Superior temporal gyrus (tissue), 1 donor: ENCODE results near the gene C16orf95.
"Not testable (repeated sequence)": the region's sequence is repeated elsewhere in the genome, so short reads cannot be mapped to it uniquely, and the experiment has no call there.

Source experiments
- DNase-seq: peaks from one replicate; pipeline ENCODE4 v3.0.0-alpha.2; 2016; ENCODE audit errors: extremely low spot score

The C16orf95 gene

DNA sequence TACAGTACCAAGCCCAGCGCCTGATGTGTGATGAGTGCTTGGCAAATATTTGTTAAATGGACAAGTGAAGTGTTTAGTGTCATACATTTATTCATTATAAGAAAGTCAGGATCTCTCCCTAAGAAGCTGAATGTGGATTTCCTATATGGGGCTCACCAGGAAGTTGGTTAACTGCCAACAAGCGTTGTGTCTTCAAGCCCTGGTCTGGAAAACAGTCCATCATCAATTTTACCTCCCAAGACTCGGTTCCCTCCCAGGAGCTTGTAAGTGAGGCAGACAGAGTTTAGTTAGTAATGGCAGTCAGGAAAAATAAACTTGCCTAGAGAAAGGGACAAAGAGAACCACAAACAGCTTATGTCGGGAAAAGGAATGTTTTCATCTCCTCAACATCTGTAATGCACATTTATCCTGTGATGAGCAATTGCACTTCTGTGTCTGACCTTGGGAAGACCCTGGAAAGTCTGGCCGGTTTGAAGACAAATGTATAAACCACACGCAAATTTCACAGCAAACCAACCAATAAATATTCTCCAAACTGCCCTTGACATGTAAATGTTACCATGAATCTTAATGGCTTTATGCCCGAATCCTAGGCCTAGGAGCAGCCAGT lies 28.3 kb downstream of the C16orf95 start:
- DNase-seq: no peak

DNA sequence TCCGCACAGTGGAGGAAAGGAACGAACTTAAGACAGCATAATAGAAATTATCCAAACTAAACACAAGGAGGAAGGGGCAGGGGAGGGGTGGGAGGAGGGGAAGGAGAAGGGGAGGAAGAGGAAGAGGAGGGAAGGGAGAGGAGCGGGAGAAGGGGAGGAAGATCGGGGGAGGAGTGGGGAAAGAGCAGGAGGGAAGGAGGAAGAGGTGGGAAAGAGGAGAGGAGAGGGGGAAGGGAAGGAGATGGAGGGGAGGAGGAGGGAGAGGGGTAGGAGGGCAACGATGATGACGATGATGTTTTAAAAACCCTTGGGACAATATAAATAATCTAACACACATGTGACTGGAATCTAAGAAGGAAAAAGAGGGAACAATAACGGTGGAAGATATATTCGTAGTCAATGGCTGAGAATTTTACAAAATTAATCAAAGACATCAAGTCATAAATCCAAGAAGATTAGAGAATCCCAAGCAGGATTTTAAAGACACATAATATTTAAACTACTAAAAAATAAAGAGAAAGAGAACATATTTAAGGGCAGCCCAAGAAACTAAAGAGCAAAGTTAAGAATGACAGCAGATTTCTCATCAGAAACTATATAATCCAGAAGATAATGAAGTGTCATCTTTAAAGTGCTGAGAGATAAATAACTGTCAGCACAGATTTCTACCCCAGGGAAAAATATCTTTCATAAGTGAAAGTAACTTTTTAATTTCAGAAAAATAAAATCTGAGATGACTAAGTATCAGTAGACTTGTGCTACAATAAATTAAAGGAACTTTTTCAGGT lies 30.2 kb downstream of the C16orf95 start:
- DNase-seq: no peak

DNA sequence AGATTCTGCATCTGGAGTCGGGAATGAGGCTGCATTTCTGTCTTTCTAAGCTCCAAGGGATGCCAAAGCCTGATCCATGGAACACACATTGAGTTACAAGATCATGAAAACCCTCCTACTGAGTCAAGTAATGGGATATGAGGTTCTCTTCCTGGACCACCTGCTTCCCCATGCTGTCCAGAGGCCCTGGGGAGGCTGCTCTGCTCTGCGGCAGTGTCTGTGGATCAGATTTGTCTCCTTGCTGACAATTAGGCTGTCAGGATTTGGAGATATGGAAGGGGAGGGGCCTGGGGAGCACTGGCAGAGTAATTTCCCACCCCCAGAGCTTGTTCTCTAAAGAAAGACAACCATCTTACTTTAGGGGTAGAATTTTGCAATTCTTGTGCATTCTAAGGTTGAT lies 33.0 kb downstream of the C16orf95 start:
- no peak for DNase-seq

DNA sequence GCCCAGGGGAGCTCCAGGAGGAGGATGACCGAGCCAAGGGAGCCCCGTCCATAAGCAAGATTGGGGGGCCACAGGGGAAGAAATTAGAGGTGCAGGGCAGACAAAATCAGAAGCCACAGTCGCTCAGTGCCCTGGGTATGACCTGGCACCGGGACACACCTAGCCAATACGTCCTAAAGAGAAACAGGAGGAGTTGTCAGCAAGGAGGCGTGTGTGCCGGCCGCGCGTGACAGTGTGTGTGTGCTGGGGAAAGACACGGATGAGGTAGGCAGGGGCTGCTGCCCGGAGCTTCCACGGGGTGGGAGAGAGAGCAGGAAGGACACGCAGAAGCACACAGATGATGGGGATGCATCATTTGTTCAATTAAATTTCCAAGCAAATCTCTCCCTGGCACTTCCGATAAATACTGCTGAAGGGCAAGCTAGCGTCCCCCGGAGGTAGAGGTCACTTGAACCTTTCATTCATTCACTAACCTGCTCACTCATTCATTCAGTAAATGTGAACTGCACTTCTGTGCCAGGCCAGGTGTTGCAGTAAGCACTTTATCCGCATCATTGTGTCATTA lies 38.0 kb downstream of the C16orf95 start:
- DNase-seq: no peak

DNA sequence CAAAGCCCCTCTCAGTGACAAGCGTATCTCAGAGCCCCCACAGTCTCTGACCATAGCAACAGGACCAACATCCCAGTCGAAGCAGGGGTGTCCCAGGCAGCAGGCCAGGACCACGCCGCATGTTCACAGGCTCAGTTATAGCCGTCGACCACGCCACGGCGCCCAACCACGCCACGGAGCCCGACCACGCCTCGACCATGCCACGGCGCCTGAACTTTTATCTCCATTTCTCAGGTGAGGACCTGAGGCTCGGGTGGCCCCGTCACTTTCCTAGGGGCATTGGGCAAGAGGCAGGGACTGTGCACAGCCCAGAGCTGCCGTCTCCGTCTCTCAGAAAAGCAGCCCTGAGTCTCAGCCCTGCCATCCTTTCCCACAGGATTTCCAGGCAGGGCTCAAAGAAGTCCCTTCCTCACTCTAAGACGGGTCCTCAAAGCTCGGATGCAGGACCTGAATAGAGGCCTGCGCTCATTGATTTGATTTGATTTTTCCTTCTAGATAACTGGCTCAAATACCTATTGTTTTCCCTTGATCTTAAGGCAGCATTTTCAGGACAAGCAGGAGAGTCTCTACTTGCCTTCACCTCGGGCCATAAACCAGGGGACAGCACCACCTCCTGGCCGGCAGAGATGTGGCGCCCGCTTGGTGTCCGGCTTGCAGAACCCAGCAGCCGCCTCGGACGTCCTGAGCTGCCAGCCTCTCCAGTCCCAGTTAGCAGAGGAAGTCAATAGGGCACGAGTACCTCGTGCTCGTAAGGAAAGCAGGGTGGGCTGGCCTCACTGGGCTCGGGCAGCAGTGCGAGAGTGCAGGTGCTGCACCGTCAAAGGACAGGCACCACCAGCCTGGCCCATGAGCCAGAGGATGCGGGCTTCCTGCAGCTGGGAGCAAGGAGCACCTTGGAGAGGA lies 38.8 kb downstream of the C16orf95 start:
- peak; percentile 74 for DNase-seq

DNA sequence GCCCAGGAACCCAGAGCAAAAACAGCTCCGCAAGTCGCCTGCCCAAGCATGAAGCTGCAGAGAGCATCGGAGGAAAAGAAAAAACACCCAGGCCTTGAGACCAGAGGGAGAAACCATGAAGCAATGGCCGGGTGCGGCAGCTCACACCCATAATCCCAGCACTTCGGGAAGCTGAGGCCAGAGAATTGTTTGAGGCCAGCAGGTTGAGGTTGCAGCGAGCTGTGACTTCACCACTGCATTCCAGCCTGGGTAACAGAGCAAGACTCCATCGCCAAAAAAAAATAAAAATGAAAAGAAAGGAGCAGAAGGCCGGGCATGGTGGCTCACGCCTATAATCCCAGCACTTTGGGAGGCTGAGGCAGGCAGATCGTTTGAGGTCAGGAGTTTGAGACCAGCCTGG lies 40.3 kb downstream of the C16orf95 start:
- no peak for DNase-seq

DNA sequence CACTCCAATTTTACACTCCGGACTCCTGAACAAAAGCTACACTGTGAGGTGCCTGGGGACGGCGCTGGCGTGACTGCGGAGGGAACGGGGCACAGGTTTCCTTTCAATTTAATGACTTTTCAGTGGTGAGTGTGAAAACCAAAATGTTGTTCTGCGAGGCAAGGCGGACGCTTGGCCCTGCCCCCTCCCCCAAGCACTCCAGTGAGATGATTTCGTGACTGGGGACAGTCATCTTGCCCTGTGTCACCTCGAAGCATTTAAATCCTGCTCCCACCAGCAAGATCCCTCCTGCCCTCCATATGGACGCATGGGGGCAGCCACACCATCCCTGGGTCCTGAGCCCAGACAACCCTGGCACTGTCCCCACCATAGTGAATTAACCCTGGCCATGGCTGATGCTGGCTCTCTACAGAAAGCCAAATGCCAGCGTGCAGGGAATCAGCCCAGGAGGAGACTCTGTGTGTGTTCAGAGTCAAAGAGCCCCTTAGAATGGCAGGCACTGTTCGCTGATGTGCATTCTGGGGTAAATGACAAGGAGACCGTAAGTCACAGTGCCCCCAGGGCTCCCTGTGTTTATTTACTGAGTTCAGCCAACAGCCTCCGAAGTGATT lies 41.0 kb downstream of the C16orf95 start:
- no peak for DNase-seq

DNA sequence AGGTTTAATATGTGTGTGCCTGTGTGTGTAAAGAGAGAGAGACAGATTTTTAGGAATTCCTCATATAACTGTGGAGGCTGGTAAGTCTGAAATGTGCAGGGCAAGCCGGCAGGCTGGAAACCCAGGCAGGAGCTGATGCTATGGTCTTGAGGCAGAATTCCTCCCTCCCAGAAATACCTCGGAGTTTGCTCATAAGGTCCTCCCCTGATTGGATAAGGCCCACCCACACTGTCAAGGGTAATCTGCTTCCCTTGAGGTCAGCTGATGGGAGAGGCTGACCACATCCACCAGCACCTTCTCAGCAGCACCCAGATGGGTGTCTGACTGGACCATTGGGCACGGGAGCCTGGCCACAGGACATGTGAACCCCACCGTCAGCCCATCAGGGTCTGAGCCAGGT lies 42.4 kb downstream of the C16orf95 start:
- no peak for DNase-seq

DNA sequence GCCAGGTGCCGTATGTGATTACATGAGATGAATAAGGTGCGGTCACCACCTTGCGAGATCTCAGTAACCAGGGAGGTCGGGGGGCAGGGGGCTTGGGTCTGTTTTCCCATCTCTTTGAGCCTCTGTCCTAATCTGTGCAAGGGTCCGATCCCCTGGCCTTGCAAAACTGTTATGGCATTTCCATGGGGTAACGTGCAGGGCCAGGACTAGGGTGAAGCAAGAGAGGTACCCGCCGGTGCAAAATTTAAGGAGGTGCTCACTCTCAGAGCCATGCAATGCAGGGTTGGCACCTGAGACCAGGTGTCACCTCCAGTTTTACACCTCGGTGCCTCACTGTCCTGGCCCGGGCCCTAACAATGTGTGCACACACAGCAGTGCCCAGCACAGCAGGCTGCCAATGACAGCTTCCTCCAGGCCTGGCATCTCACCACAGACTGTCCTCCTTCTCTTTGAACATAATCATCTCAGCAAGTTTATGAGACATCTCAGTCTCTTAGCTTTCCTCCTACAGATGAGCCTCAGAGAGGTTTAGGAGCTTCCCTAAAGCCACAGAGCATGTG lies 43.6 kb downstream of the C16orf95 start:
- DNase-seq: no peak

DNA sequence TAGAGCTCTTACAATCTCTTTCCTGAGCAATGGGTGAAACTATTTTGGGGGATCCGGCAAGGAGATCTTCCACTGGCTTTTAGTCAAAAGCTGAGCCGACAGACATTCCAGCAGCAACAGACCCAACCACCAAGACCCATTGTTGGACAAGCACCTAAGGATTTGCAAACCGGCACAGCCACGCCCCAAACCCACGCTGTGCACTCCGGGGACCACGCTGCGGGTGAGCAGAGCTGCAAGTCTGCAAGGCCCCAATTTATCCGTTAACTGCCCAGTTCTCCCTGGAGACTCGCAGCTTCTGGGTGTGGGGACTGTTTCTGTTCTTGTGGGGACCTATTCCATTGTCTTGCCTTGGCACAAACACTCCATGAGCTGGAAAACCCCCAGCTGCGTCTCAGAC lies 45.9 kb downstream of the C16orf95 start:
- no peak for DNase-seq

DNA sequence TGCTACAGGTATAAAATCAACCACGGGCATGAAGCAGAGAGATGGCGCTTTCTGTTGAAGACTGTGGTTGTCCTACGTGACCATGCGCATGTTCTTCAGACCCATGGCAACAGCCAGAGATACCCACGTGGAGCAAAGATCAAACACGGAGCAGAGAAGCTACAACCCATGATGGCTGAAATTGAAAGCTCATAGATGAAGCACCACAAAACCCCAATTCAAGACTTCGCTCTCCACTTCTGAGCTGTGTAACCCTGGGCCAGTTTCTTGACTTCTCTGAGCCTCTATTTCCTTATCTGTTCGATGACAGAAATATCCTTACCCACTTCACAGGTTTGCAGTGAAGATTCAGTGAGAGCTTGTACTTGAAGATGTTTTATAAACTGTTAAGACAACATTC lies 49.6 kb downstream of the C16orf95 start:
- no peak for DNase-seq

DNA sequence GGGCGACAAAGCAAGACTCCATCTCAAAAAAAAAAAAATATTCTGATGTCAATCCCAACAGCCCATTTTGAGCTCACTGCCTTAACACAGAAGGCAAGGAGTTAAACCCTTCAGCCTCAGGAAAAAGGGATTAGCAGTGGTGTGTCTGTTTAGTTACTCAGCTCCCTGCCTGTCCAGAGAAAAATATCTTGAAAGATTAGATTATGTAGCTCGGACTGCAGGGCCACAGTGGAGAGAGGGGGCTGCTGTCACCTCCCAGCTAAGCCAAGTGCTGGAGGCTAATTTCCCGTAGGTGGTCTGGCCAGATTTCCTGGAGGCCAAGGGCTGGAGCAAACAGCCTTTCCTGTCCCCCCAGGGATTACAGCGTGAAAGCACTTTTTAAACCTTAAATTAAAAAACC lies 50.3 kb downstream of the C16orf95 start:
- no peak for DNase-seq

DNA sequence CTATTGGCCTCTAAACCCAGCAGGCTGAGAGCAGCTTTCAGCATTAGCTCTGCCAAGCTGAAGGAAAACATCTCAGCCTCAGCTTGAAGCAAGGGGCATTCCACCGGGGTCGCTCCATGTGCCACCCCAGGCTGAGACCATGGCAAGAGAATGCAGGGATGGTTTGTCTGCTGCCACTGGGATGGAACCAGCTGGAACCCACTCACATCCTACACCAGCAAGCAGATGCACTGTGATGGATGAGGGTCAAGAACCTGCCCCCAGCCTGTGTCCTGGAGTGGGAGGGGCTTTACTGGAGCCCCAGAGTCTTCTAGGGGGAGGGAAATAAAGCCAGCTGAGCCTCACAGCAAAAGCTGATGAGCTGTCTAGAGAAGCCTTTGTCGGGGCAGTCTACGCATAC lies 51.9 kb downstream of the C16orf95 start:
- no peak for DNase-seq

DNA sequence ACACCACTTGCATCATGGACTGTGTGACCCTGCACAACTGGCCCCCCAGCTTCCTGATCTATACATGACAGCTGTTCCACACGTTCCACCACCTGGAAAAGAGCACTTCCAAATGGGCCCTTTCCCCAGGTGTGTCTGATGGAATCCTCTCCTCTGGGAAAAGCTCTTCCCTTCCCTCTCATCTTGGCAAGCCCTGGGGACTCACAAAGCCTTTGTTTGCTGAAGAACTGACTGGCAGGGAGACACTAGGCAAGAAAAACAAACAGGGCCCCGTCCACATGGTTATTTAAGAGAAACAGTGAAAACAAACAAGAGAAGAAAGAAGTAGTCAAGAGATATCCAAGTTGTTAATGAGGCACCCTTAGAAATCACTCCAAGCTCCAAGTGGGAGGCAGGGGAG lies 52.6 kb downstream of the C16orf95 start:
- no peak for DNase-seq

DNA sequence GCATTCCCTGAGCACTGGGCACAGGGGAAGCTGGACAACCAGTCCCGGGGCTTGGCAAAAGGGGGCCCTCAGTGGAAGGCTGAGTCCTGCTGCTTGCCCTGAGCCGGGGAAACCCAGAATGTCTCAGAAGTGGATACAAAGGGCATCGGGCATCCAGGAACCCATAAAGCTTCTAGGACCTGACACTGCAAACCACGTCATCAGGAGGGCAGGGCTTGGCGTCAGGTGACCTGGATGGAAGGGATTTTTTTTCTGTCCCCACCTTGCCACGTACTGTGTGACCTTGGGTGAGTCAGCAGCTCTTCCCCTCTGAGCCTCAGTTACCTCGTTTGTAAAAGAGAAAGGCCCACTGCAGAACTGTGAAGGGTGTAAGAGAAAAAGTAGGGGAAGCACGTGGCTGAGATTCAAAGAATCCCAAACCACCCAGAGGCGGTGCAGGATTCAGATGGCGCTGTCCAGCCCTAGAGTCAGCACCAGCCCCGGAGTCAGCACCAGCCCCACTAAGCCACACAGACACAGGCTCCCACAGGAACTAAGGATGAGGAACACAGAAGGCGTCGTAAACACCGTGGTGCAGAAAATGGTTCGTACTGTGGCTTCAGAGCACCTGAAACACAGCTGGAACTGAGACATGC lies 53.7 kb downstream of the C16orf95 start:
- DNase-seq: no peak

DNA sequence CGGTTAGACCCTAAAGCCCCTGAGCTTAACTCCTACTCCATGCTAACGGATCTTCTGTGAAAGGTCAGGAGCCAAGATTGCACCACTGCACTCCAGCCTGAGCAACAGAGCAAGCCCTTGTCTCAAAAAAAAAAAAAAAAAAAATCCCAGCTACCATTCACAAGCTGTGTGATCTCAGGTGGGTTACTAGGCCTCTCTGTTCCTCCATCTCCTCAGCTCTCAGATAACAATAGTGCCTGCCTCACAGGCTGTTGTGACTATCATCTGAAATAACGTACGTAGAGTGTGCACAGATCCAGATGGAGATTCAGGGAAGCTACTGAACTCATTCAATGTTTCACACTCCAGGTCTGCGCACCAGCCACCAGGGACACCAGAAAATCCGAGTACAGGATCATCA lies 57.8 kb downstream of the C16orf95 start:
- no peak for DNase-seq

DNA sequence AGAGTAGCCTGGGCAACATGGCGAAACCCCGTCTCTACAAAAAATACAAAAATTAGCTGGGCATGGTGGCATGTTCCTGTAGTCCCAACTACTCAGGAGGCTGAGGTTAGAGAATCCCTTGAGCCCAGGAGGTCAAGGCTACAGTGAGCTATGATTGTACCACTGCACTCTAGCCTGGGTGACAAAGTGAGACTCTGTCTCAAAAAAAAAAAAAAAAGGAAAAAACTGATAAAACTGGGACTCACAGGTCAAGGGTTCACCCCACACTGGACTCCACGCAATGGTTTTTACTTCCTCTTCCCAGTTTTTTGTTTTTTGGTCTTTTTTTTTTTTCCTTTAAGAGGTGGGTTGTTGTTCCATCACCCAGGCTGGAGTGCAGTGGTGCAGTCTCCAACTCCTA lies 58.5 kb downstream of the C16orf95 start:
- DNase-seq: not testable (repeated sequence)

DNA sequence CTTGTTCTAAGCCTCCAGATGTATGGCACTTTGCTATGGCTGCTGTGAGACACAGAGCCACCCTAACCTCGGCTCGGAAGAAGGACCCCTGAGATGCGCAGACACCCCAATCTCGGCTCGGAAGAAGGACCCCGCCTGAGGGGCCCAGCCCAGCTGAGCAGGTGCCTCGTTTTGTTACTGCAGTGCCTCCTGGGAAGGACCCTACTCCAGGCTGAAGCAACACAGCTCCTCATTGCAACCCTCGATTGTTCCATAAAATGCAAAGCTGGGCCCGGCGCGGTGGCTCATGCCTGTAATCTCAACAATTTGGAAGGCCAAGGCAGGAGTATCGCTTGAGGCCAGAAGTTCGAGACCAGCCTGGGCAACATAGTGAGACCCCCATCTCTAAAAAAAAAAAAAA lies 61.3 kb downstream of the C16orf95 start:
- no peak for DNase-seq

DNA sequence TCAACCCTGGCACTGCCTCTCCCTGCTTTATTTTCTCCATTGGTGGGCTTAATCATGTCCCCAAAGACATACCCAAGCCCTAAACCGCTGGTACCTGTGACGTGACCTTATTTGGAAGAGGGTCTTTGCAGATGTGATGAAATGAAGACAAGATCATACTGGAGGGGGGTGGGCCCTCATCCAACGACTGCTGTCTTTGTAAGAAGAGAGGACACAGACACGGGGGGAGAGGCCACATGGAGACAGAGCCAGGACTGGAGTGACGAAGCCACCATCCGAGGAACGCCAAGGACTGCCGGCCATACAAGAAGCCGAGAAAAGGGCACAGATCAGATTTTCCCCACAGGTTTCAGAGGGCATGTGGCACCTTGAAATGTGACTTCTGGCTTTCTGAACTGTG lies 62.5 kb downstream of the C16orf95 start:
- DNase-seq: no peak

DNA sequence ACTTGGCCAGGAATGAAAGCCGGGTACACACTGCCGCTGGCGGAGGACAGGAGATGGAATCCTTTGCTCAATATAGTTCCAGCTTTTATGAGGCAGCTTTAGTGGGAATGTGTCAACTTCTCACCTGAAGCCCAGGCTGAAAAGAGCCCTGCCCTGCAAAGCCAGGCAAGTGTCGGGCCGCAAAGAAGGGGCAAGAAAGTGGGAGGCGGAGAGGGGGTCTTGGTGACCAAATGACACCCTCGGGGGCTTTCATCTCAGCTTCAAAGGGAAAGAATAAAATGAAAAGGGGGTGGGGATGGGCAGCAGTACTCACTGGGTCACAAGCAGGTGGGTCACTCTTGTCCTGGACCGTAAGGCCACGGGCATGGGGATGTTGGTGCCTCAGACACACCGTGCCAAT lies 62.9 kb downstream of the C16orf95 start:
- no peak for DNase-seq

DNA sequence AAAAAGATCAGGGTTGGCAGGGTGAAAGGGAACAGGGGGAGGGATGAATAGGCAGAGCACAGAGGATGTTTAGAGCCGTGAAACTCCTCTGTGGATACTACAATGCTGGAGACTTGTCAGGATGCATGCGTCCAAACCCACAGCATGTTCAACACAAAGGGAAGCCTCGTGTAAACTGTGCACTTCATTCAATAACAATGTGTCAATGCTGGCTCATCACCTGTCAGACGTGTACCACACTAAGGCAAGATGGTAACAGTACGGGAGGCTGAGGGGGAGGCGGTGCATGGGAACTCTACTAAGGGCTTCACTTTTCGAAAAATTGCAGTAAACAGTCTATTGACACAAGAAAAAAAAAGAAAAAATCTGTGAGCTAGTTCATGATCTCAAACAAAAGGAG lies 63.7 kb downstream of the C16orf95 start:
- no peak for DNase-seq
